Endothelial cell of umbilical vein (primary cell): ENCODE data around the gene GADD45A. TPM values are rescaled to one million over a fixed set of nuclear protein-coding genes. Genes with fewer than 3 reads are reported as not detected.

Source experiments
- BruUV-seq: library from RNA; stranded (reverse); fragments of 400-500 nt; replicated peaks from 2 replicates; lab custom pipeline; 2021; lab: Mats Ljungman, UMichigan
- CTCF ChIA-PET: fragments of 300-600, 350-600 bp; sonication (Branson Sonifier 250); formaldehyde crosslinking; loops from one replicate; lab custom pipeline; 2021; ENCODE audit warnings: antibody characterized with exemption, inconsistent platforms; lab: Charles Lee
- POLR2A ChIA-PET: fragments of 300-600, 350-600 bp; sonication (Branson Sonifier 250); formaldehyde crosslinking; loops from one replicate; lab custom pipeline; 2021; ENCODE audit warnings: antibody characterized with exemption, inconsistent platforms; lab: Charles Lee
- DNase-seq: peaks from one replicate; pipeline ENCODE4 v3.0.0-alpha.2; 2011; ENCODE audit warnings: low read depth, low spot score
- FAIRE-seq: peaks from 2 replicates; lab custom pipeline; 2011; peaks lifted over from hg19 to GRCh38; lab: Jason Lieb, UNC
- H2AFZ ChIP-seq: 2 replicates; pipeline ENCODE4 v1.6.0; 2012; ENCODE audit warnings: low read depth, low read length, control low read depth, inconsistent platforms
- H3K27ac ChIP-seq: 2 replicates; pipeline ENCODE4 v1.5.1; 2011; ENCODE audit warnings: low read depth, mild to moderate bottlenecking, control low read depth, low read length, moderate library complexity; ENCODE audit not compliant: insufficient read depth
- H3K27me3 ChIP-seq, 2 experiments: 2 replicates each; pipeline versions ENCODE4 v1.6.0 to v1.6.1; 2011; ENCODE audit warnings: low read length in 2 of 2, mixed read lengths in 1 of 2; ENCODE audit not compliant: control insufficient read depth in 2 of 2, insufficient read depth in 2 of 2
- H3K36me3 ChIP-seq, 2 experiments: 2 replicates in 1 of 2; 3 replicates in 1 of 2; pipeline ENCODE4 v1.5.1; 2011; ENCODE audit warnings: low read length in 2 of 2, mild to moderate bottlenecking in 1 of 2, moderate library complexity in 1 of 2; ENCODE audit not compliant: control insufficient read depth in 2 of 2, insufficient read depth in 2 of 2; ENCODE audit errors: extremely low read depth in 1 of 2
- H3K4me1 ChIP-seq: 3 replicates; pipeline ENCODE4 v1.5.1; 2011; ENCODE audit warnings: mild to moderate bottlenecking, low read length; ENCODE audit not compliant: control insufficient read depth, insufficient read depth; ENCODE audit errors: extremely low read depth
- H3K4me2 ChIP-seq: 2 replicates; pipeline ENCODE4 v1.6.1; 2011; ENCODE audit warnings: low read length, control low read depth, mixed read lengths; ENCODE audit not compliant: insufficient read depth
- H3K4me3 ChIP-seq, 3 experiments: fragments of 200-600 bp in 1 of 3; sonication (generic), shearing (Covaris generic) in 1 of 3; replicated peaks in 1 of 3; 2 replicates each; pipeline ENCODE4 v1.5.1; 2011 to 2016; ENCODE audit warnings: control low read depth in 3 of 3, low read length in 3 of 3, mild to moderate bottlenecking in 2 of 3, inconsistent platforms in 1 of 3, low read depth in 1 of 3, moderate library complexity in 1 of 3; ENCODE audit not compliant: insufficient read depth in 1 of 3
- H3K79me2 ChIP-seq: 2 replicates; pipeline ENCODE4 v1.6.0; 2012; ENCODE audit warnings: low read length, inconsistent platforms; ENCODE audit not compliant: control insufficient read depth, insufficient read depth
- H3K9ac ChIP-seq: replicated peaks from 2 replicates; pipeline ENCODE3; 2011; ENCODE audit warnings: low read length, control low read depth; ENCODE audit not compliant: insufficient read depth; ENCODE audit errors: extremely low read depth
- H3K9me1 ChIP-seq: replicated peaks from 3 replicates; pipeline ENCODE4 v1.6.0; 2011; ENCODE audit warnings: mild to moderate bottlenecking, low read length; ENCODE audit not compliant: control insufficient read depth, insufficient read depth; ENCODE audit errors: extremely low read depth
- H3K9me3 ChIP-seq: replicated peaks from 2 replicates; pipeline ENCODE4 v1.5.1; 2012; ENCODE audit warnings: low read length, inconsistent platforms; ENCODE audit not compliant: control insufficient read depth, insufficient read depth
- H4K20me1 ChIP-seq: replicated peaks from 2 replicates; pipeline ENCODE3; 2011; ENCODE audit warnings: mild to moderate bottlenecking, low read length; ENCODE audit not compliant: control insufficient read depth, insufficient read depth; ENCODE audit errors: extremely low read depth
- CTCF ChIP-seq, 2 donors: IDR thresholded peaks; 1 replicate in 1 of 2; 2 replicates in 1 of 2; pipeline ENCODE4 v1.5.1; 2011; ENCODE audit warnings: low read length in 2 of 2, mild to moderate bottlenecking in 2 of 2, moderate library complexity in 2 of 2, control low read depth in 1 of 2, inconsistent platforms in 1 of 2, low read depth in 1 of 2; ENCODE audit not compliant: insufficient read depth in 1 of 2; ENCODE audit errors: extremely low read depth in 1 of 2
- EZH2 ChIP-seq: IDR thresholded peaks from 2 replicates; pipeline ENCODE4 v1.6.1; 2012; ENCODE audit warnings: borderline replicate concordance, low read depth, mild to moderate bottlenecking, moderate library complexity, low read length, inconsistent platforms; ENCODE audit not compliant: severe bottlenecking
- FOS ChIP-seq: IDR thresholded peaks from 2 replicates; pipeline ENCODE4 v1.6.1; 2011; ENCODE audit warnings: mild to moderate bottlenecking, low read length, moderate library complexity, borderline replicate concordance; ENCODE audit not compliant: insufficient read depth
- GATA2 ChIP-seq: IDR thresholded peaks from 2 replicates; pipeline ENCODE4 v1.7.0; 2011; ENCODE audit warnings: low read depth, mild to moderate bottlenecking, moderate library complexity, mixed read lengths, low read length; ENCODE audit not compliant: insufficient read length, insufficient read depth
- JUN ChIP-seq: IDR thresholded peaks from 2 replicates; pipeline ENCODE4 v1.6.1; 2011; ENCODE audit warnings: borderline replicate concordance, low read depth; ENCODE audit not compliant: insufficient read length, insufficient read depth
- MYC ChIP-seq: IDR thresholded peaks from one replicate; pipeline ENCODE4 v1.6.1; 2011; ENCODE audit warnings: mild to moderate bottlenecking, low read depth, low read length
- POLR2A ChIP-seq: IDR thresholded peaks from 2 replicates; pipeline ENCODE4 v1.6.1; 2012; ENCODE audit warnings: low read depth, mild to moderate bottlenecking, control low read depth, low read length
- dilution Hi-C: fragments of 300-500 bp; cut with MboI; formaldehyde crosslinking; loops from one replicate; pipeline ENCODE4 v1.15.0; 2019; ENCODE audit warnings: low sequenced_read_pairs; ENCODE audit not compliant: extremely low pct_ligation_motif_present
- intact Hi-C: fragments of 100-400 bp; cut with micrococcal nuclease; formaldehyde crosslinking; loops from one replicate; pipeline ENCODE4 v1.10.0; 2022
- polyA plus RNA-seq, 4 experiments: library from polyadenylated mRNA; depleted of rRNA in 3 of 4; stranded (reverse) in 3 of 4; unstranded in 1 of 4; fragments of >200 nt; gene quantifications; 2 replicates each; pipeline versions ENCODE4 v1.2.1 to v1.2.3, GENCODE V29; 2011 to 2012; ENCODE audit warnings: missing spikeins in 1 of 4
- total RNA-seq: library from RNA; stranded (reverse); gene quantifications from 2 replicates; pipeline ENCODE4 v1.2.3, GENCODE V29; 2021

Gene GADD45A
- total and polyA plus RNA-seq, 2 donors (not counting 3 experiments of a cell fraction or from before 2014, with no cell fraction given): 77.4 to 87.6 TPM

- no peaks in the 10 kb centered on the region for H3K79me2 ChIP-seq
- dilution Hi-C loops (no loop called here), intact Hi-C loops (no loop called here)
- POLR2A ChIA-PET: no interaction called here
- peaks cover 1% of the 10 kb centered on the region for H3K9me3 ChIP-seq
- CTCF ChIA-PET: no interaction called here
- no peak overlapping the region for H3K27ac ChIP-seq
- no peaks in the 10 kb centered on the region for H4K20me1 ChIP-seq
- H3K4me2 ChIP-seq: no peak overlapping the region
- H3K36me3 ChIP-seq: no peaks in the 10 kb centered on the region
- DNase-seq (peak; percentile 47), FAIRE-seq (no peak)
- BruUV-seq: no TSS peak
- H2AFZ ChIP-seq: peak overlapping the region; percentile 55
- TF ChIP-seq GATA2: no peak
- TF ChIP-seq MYC: no peak
- no peak for TF ChIP-seq FOS
- TF ChIP-seq JUN: no peak
- no peak for TF ChIP-seq POLR2A
- no peak for TF ChIP-seq EZH2
- TF ChIP-seq CTCF (IDR thresholded peaks at IDR 0.05; ENCODE audit: extremely low read depth in 1 of 2, insufficient read depth in 1 of 2, low read depth in 1 of 2, low read length in 2 of 2): no peak
- H3K9ac ChIP-seq: no peak overlapping the region
- H3K27me3 ChIP-seq: no peaks in the 10 kb centered on the region
- peaks cover 3% of the 10 kb centered on the region for H3K4me1 ChIP-seq
- no peak overlapping the region for H3K4me3 ChIP-seq
- no peaks in the 10 kb centered on the region for H3K9me1 ChIP-seq
Measured at GRCh38 chr1:67642629-67643028, 42.4 kb upstream of the GADD45A start.
